Stimulated activated naive B cell treated with anti-CD40 and anti-IgM and Interleukin-4, amounts not matched to agents 10 μg/mL and 1 μg/mL and 100 μg/mL, for 72 hours (primary cell): Measurements from ENCODE around the gene ZNF846.
A peak's percentile ranks its signal among the peaks of the same experiment; 100 is the strongest.
"Not testable (repeated sequence)": the region's sequence is repeated elsewhere in the genome, so short reads cannot be mapped to it uniquely, and the experiment has no call there.

ENCODE experiments used
- ATAC-seq, 2 donors: fragments of 150-1000 bp; cut with Tn5 transposase; replicated peaks; 2 replicates each; pipeline ENCODE4 v1.10.0; 2021; ENCODE audit warnings: moderate library complexity in 1 of 2
- DNase-seq: peaks from one replicate; pipeline ENCODE4 v3.0.0; 2021
- H3K27ac Mint-ChIP-seq: one replicate; pipeline ENCODE4 v1.8.0; 2022; ENCODE audit warnings: mild to moderate bottlenecking, mixed read lengths
- H3K27me3 Mint-ChIP-seq, 2 donors: one replicate each; pipeline ENCODE4 v1.8.0; 2022; ENCODE audit warnings: mixed read lengths in 2 of 2
- H3K36me3 Mint-ChIP-seq, 2 donors: one replicate each; pipeline ENCODE4 v1.8.0; 2022; ENCODE audit warnings: mixed read lengths in 2 of 2, mild to moderate bottlenecking in 1 of 2
- H3K4me1 Mint-ChIP-seq, 2 donors: one replicate each; pipeline ENCODE4 v1.8.0; 2022; ENCODE audit warnings: mixed read lengths in 2 of 2, mild to moderate bottlenecking in 1 of 2
- H3K4me3 Mint-ChIP-seq, 2 donors: one replicate each; pipeline ENCODE4 v1.8.0; 2022; ENCODE audit warnings: mild to moderate bottlenecking in 2 of 2, mixed read lengths in 2 of 2, moderate library complexity in 1 of 2
- H3K9me3 Mint-ChIP-seq, 2 donors: one replicate each; pipeline ENCODE4 v1.8.0; 2022; ENCODE audit warnings: mixed read lengths in 2 of 2, mild to moderate bottlenecking in 1 of 2

Gene ZNF846

DNA sequence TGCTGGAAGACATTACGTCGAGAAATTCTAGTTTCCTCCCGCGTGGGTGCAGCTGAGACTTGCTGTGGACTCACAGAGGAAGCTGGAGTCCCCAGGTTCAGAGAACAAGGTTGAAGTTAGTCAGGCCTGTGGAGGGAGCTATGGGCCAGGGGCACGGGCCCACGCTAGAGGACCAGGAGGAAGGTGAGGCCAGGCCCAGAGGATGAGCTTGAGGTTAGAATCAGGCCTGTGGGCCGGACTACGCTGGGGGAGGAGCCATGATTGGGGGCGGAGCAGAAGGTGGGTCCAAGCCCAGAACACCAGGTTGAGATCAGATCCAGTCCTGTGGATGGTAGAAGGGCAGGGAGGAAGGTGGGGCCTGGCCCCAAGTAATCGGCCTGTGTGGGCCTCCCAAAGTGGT is 32.6 kb downstream of the ZNF846 start:
- no peaks in the 10 kb centered on the region for H3K27me3 Mint-ChIP-seq
- H3K9me3 Mint-ChIP-seq: peaks cover 4 to 7% of the 10 kb centered on the region in 2 donors
- H3K36me3 Mint-ChIP-seq: peaks cover 0 to 4% of the 10 kb centered on the region in 2 donors
- H3K4me1 Mint-ChIP-seq: no peaks in the 10 kb centered on the region
- H3K4me3 Mint-ChIP-seq: no peak overlapping the region
- H3K27ac Mint-ChIP-seq: no peak overlapping the region
- ATAC-seq: no peak
- DNase-seq: no peak

DNA sequence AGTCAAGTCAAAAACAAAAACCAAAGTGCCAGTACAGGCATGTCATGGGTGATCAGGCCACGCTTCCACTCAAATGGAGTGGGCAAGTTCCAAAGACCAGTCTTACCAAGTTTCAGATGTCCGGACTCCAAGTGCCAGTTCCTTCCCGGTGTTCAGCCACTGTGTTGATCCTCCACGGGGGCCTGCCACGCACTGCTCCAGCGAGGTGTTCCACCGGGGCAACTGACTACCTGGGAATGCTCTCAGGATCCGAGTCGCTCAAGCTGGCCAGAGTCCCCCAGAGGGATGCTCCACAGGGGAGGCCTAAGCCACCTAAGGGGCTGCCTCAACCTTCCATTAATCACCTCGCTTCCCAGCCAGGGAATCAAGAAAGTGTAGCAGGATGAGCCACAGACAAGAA is 38.5 kb downstream of the ZNF846 start:
- not testable (repeated sequence) for H3K27ac Mint-ChIP-seq, DNase-seq, H3K36me3 Mint-ChIP-seq, H3K27me3 Mint-ChIP-seq, H3K9me3 Mint-ChIP-seq, H3K4me1 Mint-ChIP-seq, ATAC-seq, H3K4me3 Mint-ChIP-seq

DNA sequence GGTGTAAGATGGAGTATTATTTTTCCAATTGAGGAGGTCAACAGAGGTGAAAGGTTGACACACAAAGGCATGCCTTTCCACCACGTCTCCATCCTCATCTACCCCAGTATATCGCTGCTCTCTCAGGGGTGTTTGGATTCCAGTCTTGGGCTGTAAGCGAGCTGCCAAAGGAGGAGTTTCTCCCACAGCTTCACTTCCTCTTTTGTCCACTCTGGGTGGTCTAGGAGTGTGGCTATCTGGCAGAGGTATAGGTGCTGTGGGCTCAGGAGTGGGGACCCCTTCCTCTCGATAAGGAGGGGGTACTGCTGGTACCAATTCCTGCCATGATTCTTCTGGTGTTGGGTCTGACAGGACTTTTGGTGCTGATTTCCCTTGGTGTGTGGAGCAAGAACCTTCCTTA is 39.4 kb downstream of the ZNF846 start:
- no peak overlapping the region for H3K4me3 Mint-ChIP-seq
- no peak for ATAC-seq
- H3K27me3 Mint-ChIP-seq: peaks cover 0 to 10% of the 10 kb centered on the region in 2 donors
- H3K9me3 Mint-ChIP-seq: peaks cover 0 to 6% of the 10 kb centered on the region in 2 donors
- H3K4me1 Mint-ChIP-seq: peaks cover 0 to 7% of the 10 kb centered on the region in 2 donors
- no peak for DNase-seq
- peaks cover 0 to under 1% of the 10 kb centered on the region in 2 donors for H3K36me3 Mint-ChIP-seq
- no peak overlapping the region for H3K27ac Mint-ChIP-seq

DNA sequence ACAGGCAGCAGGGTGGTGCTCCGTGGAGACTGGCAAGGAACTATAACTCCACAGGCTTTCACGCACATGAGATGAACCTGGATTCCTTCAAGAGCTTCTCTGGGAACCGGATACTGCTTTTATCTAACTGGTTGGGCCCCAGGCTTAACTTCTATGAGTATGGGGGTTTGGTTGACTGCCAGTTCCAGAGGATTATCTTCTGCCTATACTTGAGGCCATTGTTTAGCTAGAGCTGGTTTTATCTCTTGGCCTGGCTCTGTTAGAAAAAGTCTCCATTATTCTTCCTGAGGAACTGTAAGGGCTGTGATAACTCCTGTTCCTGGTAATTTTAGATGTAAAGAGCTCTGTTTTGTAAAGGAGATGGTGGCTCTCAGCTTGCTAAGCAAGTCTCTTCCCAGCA is 40.9 kb downstream of the ZNF846 start:
- peaks cover 0 to 10% of the 10 kb centered on the region in 2 donors for H3K36me3 Mint-ChIP-seq
- H3K9me3 Mint-ChIP-seq: peaks cover 0 to 9% of the 10 kb centered on the region in 2 donors
- H3K4me3 Mint-ChIP-seq: no peak overlapping the region
- H3K27me3 Mint-ChIP-seq: peaks cover 0 to 10% of the 10 kb centered on the region in 2 donors
- no peak overlapping the region for H3K27ac Mint-ChIP-seq
- H3K4me1 Mint-ChIP-seq: peaks cover under 1 to 7% of the 10 kb centered on the region in 2 donors
- ATAC-seq: no peak
- DNase-seq: no peak

DNA sequence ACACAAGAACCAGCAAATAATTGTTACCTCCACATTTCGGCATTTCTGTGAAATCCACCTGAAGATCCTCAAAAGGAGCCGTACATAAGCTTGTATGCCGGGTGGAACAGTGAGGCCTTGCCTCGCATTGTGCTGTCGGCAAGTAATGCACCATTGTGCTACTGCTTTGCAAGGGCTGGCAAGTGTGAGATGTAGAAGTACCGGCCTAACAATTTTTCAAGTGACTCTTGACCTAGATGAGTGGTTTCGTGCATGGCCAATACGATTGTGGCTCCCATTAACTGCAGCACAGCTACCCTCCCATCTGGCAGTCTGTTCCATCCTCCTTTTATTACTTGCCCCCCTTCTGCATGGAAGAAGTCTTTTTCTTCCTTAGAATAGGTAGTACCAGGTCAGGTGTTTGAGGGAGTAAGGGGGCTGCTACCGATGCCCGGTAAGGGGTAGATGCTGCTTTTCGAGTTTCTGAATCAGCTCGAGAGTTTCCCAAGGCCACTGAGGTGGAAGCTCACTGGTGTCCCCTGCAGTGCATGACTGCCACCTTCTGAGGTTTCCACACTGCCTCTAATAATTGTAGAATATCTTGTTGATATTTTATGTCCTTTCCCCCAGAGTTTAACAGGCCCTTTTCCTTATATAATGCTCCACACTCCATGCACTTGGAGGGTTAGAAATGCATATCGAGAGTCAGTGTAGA is 42.9 kb downstream of the ZNF846 start:
- H3K4me3 Mint-ChIP-seq, H3K27me3 Mint-ChIP-seq, H3K27ac Mint-ChIP-seq, DNase-seq, ATAC-seq: not testable (repeated sequence)
- peaks cover 0 to 11% of the 10 kb centered on the region in 2 donors for H3K9me3 Mint-ChIP-seq
- H3K4me1 Mint-ChIP-seq: peaks cover 9 to 20% of the 10 kb centered on the region in 2 donors
- peaks cover 0 to 15% of the 10 kb centered on the region in 2 donors for H3K36me3 Mint-ChIP-seq

DNA sequence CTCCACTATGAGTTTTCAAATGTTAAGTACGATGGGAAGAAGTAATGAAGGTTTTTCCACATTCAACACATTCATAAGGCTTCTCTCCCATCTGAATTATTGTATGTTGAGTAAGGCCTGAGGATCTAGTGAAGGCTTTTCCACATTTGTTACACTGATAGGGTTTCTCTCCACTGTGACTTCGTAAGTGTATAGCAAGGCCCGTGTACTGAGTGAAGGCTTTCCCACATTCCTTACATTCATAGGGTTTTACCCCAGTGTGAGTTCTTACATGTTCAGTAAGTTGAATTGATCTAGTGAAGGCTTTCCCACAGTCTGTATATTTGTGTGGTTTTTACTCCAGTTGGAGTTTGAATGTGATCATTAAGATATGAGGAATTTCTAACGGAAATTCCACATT is 44.4 kb downstream of the ZNF846 start:
- ATAC-seq: no peak
- no peak for DNase-seq
- Mint-ChIP-seq H3K27ac (no peak overlapping the region), H3K27me3 (peaks cover 0 to 2% of the 10 kb centered on the region in 2 donors), H3K4me1 (peaks cover 9 to 13% of the 10 kb centered on the region in 2 donors), H3K9me3 (peaks cover 0 to 11% of the 10 kb centered on the region in 2 donors), H3K36me3 (peaks cover 0 to 15% of the 10 kb centered on the region in 2 donors), H3K4me3 (no peak overlapping the region)

DNA sequence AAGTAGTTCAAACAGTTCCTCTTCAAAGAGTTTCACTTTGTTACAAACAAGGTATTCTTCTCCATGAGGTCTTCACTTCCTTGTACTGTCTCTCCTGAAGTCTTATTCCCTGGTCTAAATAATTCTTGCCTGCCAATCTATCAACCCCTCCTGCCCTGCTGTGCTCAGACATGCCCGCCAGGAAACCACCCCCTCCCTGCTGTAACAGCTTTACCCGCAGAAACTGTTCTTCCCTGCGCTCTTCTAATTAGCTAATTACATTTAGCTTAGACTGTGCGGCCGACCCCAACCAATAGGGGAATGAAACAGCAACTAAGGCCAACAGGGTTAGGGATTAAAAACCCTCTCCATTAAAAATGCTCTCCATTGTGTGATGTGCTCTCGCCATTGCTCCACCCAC is 46.7 kb downstream of the ZNF846 start:
- Mint-ChIP-seq H3K27me3 (peaks cover 6 to 10% of the 10 kb centered on the region in 2 donors), H3K4me1 (peaks cover 9 to 13% of the 10 kb centered on the region in 2 donors), H3K36me3 (peaks cover 0 to 15% of the 10 kb centered on the region in 2 donors), H3K9me3 (peaks cover 0 to 10% of the 10 kb centered on the region in 2 donors), H3K27ac (peak overlapping the region; percentile 4), H3K4me3 (peak overlapping the region; percentile 33 to 75)
- ATAC-seq (peak; percentile 55 to 78), DNase-seq (no peak)

DNA sequence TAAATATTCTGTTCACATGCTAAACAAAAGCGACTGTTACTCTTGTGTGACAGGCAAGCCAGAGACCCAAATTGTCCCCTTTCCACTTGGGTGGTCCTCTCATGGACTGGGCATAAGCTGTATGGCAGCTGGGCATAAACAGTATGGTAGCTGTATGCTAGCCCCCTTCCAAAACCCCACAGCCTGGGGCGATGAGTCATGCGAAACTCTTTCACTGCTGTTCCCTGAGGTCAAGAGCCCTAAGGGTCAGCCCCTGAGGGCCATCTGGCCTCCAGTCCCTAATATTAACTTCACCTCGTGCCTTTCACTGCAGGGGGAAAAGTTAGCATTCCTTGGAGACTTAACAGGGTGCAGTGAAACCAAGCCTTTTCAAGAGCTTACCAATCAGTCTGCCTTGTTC is 48.0 kb downstream of the ZNF846 start:
- Mint-ChIP-seq H3K27me3 (peaks cover 6 to 10% of the 10 kb centered on the region in 2 donors), H3K36me3 (peaks cover 0 to 15% of the 10 kb centered on the region in 2 donors), H3K9me3 (peaks cover 0 to 9% of the 10 kb centered on the region in 2 donors), H3K4me1 (peaks cover 9 to 13% of the 10 kb centered on the region in 2 donors), H3K4me3 (no peak overlapping the region), H3K27ac (no peak overlapping the region)
- no peak for ATAC-seq
- DNase-seq: no peak

DNA sequence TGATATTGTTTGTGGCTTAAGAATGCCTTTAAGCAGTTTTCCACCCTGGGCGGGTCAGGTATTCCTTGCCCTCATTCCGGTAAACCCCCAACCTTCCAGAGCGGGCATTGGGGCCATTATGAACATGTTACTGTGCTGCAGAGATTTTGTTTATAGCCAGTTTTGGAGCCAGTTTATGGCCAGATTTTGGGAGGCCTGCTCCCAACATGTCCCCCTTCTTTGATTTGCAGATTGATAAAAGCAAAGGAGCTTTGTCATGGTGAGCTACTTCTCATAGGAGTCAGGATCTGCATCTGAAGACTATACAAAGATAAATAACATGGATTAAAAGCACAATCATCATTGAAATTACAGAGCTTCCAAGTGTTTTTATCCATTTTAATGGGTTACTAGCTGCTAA is 56.7 kb downstream of the ZNF846 start:
- H3K9me3 Mint-ChIP-seq: peaks cover 17 to 20% of the 10 kb centered on the region in 2 donors
- peaks cover 4 to 19% of the 10 kb centered on the region in 2 donors for H3K36me3 Mint-ChIP-seq
- H3K27me3 Mint-ChIP-seq: peaks cover 0 to 11% of the 10 kb centered on the region in 2 donors
- DNase-seq (no peak), ATAC-seq (no peak)
- H3K4me1 Mint-ChIP-seq: peaks cover 11 to 13% of the 10 kb centered on the region in 2 donors
- no peak overlapping the region for H3K27ac Mint-ChIP-seq
- H3K4me3 Mint-ChIP-seq: no peak overlapping the region

DNA sequence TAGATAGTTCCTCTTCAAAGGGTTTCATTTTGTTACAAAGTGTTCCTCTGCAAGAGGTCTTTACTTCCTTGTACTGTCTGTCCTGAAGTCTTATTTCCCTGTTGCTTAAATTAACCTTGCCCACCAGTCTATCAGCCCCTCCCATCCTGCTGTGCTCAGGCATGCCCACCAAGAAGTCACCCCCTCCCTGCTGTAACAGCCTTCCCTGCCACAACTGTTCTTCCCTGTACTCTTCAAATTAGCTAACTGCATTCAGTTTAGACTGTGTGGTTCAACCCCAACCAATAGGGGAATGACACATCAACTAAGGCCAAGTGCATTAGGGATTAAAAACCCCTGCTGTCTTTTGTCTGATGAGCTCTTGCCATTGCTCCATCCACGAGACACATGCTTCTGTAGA is 59.2 kb downstream of the ZNF846 start:
- H3K9me3 Mint-ChIP-seq: peaks cover 17 to 20% of the 10 kb centered on the region in 2 donors
- peaks cover 11 to 13% of the 10 kb centered on the region in 2 donors for H3K4me1 Mint-ChIP-seq
- H3K4me3 Mint-ChIP-seq: no peak overlapping the region
- peaks cover 4 to 19% of the 10 kb centered on the region in 2 donors for H3K36me3 Mint-ChIP-seq
- H3K27ac Mint-ChIP-seq: no peak overlapping the region
- H3K27me3 Mint-ChIP-seq: peaks cover 0 to 11% of the 10 kb centered on the region in 2 donors
- ATAC-seq (peak; percentile 55 to 61), DNase-seq (no peak)

DNA sequence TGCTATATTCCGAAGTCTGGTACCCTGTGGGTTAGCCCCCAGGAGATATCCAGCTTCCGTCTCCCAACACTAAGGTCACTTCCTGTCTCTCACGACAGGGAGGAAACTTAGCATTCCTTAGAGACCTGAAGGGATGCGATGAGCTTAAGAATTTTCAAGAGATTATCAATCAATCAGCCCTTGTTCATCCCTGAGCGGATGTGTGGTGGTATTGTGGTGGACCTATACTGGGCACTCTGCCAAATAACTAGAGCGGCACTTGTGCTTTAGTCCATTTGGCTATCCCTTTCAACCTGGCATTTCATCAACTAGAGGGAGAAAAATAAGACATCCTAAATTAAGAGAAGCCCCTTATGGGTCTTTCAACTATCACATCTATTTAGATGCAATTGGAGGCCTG is 62.7 kb downstream of the ZNF846 start:
- Mint-ChIP-seq H3K9me3 (peaks cover 4 to 9% of the 10 kb centered on the region in 2 donors), H3K36me3 (peaks cover 0 to 6% of the 10 kb centered on the region in 2 donors), H3K27ac (no peak overlapping the region), H3K4me1 (peaks cover 11 to 13% of the 10 kb centered on the region in 2 donors), H3K27me3 (peaks cover 0 to 9% of the 10 kb centered on the region in 2 donors), H3K4me3 (no peak overlapping the region)
- ATAC-seq: no peak
- no peak for DNase-seq

DNA sequence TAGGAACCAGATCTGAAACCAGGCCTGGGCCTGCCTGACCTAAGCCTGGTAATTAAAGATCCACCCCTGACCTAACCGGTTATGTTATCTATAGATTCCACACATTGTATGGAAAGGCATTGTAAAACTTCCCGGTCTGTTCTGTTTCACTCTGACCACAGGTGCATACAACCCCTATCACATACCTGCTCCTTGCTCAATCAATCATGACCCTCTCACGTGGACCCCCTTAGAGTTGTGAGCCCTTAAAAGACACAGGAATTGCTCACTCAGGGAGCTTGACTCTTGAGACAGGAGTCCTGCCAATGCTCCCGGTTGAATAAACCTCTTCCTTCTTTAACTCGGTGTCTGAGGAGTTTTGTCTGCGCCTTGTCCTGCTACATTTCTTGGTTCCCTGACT is 66.4 kb downstream of the ZNF846 start:
- Mint-ChIP-seq H3K4me3 (no peak overlapping the region), H3K9me3 (peaks cover 4 to 8% of the 10 kb centered on the region in 2 donors), H3K4me1 (no peaks in the 10 kb centered on the region), H3K36me3 (no peaks in the 10 kb centered on the region), H3K27ac (no peak overlapping the region), H3K27me3 (peaks cover 6 to 9% of the 10 kb centered on the region in 2 donors)
- no peak for ATAC-seq
- no peak for DNase-seq
